Smooth muscle cell (in vitro differentiated cells): ENCODE measurements around the gene ADAMTS6. TPM values are rescaled to one million over a fixed set of nuclear protein-coding genes. Genes with fewer than 3 reads are reported as not detected.

Source experiments
- DNase-seq: peaks from one replicate; lab custom pipeline; 2025; ENCODE audit not compliant: unreplicated experiment; lab: John Stamatoyannopoulos, UW
- H2AFZ ChIP-seq: fragments of 200-600 bp; sonication (generic); 2 replicates; pipeline ENCODE4 v1.6.0; 2016; ENCODE audit warnings: antibody characterized with exemption, low read depth, mild to moderate bottlenecking
- H3F3A ChIP-seq: fragments of 200-600 bp; sonication (generic); 2 replicates; pipeline ENCODE4 v1.6.0; 2017; ENCODE audit warnings: antibody characterized with exemption, low read depth
- H3K27ac ChIP-seq: fragments of 200-600 bp; sonication (generic); 2 replicates; pipeline ENCODE4 v1.5.1; 2016; ENCODE audit warnings: low read depth, mild to moderate bottlenecking
- H3K27me3 ChIP-seq: fragments of 200-600 bp; sonication (generic); 2 replicates; pipeline ENCODE4 v1.6.1; 2016; ENCODE audit warnings: low read depth, mild to moderate bottlenecking
- H3K36me3 ChIP-seq: fragments of 200-600 bp; sonication (generic); 2 replicates; pipeline ENCODE4 v1.5.1; 2016; ENCODE audit warnings: low read depth
- H3K4me1 ChIP-seq: fragments of 200-600 bp; sonication (generic); 2 replicates; pipeline ENCODE4 v1.5.1; 2016; ENCODE audit warnings: low read depth
- H3K4me2 ChIP-seq: fragments of 200-600 bp; sonication (generic); 2 replicates; pipeline ENCODE4 v1.6.0; 2016; ENCODE audit warnings: mild to moderate bottlenecking
- H3K4me3 ChIP-seq: fragments of 200-600 bp; sonication (generic); 2 replicates; pipeline ENCODE4 v1.5.1; 2016; ENCODE audit warnings: mild to moderate bottlenecking
- H3K79me2 ChIP-seq: fragments of 200-600 bp; sonication (generic); 2 replicates; pipeline ENCODE4 v1.6.0; 2016; ENCODE audit warnings: low read depth, mild to moderate bottlenecking
- H3K9ac ChIP-seq: fragments of 200-600 bp; sonication (generic); 2 replicates; pipeline ENCODE4 v1.6.0; 2016; ENCODE audit warnings: low read depth
- H3K9me3 ChIP-seq: fragments of 200-600 bp; sonication (generic); replicated peaks from 2 replicates; pipeline ENCODE4 v1.5.1; 2016; ENCODE audit warnings: low read depth
- H4K20me1 ChIP-seq: fragments of 200-600 bp; sonication (generic); 2 replicates; pipeline ENCODE4 v1.6.0; 2016; ENCODE audit warnings: low read depth
- CTCF ChIP-seq: fragments of 200-600 bp; sonication (generic); IDR thresholded peaks from 2 replicates; pipeline ENCODE4 v1.5.1; 2017; ENCODE audit warnings: borderline replicate concordance, mild to moderate bottlenecking, antibody characterized with exemption; ENCODE audit not compliant: insufficient read depth, poor library complexity, severe bottlenecking
- WGBS: methylation state at CpG from one replicate; pipeline ENCODE4 v1.1.7; 2016; ENCODE audit warnings: low lambda C conversion rate; 5-methylcytosine and 5-hydroxymethylcytosine counted together
- polyA plus RNA-seq: library from polyadenylated mRNA; unstranded; fragments of >200 nt; fragmentation: Nextera tagmentation; extraction: Ambion mirVana; gene quantifications from 2 replicates; pipeline ENCODE4 v1.2.1, GENCODE V29; 2016
- total RNA-seq: library from RNA; depleted of rRNA; stranded (reverse); fragments of >200 nt; gene quantifications from 2 replicates; pipeline ENCODE4 v1.2.3, GENCODE V29; 2014

ADAMTS6 gene
- total and polyA plus RNA-seq, 2 experiments from 2014 or later: 5.9 to 111 TPM

- Histone ChIP-seq H3K4me3 (no peak overlapping the region), H3K4me2 (no peak overlapping the region), H3K36me3 (no peaks in the 10 kb centered on the region), H3F3A (no peaks in the 10 kb centered on the region), H3K79me2 (peaks cover 37% of the 10 kb centered on the region), H4K20me1 (peaks cover 25% of the 10 kb centered on the region), H3K9ac (no peak overlapping the region), H2AFZ (no peak overlapping the region), H3K9me3 (no peaks in the 10 kb centered on the region), H3K27me3 (no peaks in the 10 kb centered on the region), H3K27ac (no peak overlapping the region), H3K4me1 (no peaks in the 10 kb centered on the region)
- no peak for DNase-seq
- no peak for TF ChIP-seq CTCF
- WGBS: 89% methylated on average over 1 of the region's 1 CpG
Observed at GRCh38 chr5:65355301-65355700, 126.4 kb downstream of the ADAMTS6 start.

GRCh38 chr5:65341835-65342234 lies 139.9 kb downstream of the ADAMTS6 start:
- TF ChIP-seq CTCF: no peak
- Histone ChIP-seq H3K27me3 (no peaks in the 10 kb centered on the region), H3F3A (no peaks in the 10 kb centered on the region), H3K27ac (no peak overlapping the region), H3K4me2 (no peak overlapping the region), H3K4me3 (no peak overlapping the region), H4K20me1 (peaks cover 9% of the 10 kb centered on the region), H3K9me3 (peaks cover 21% of the 10 kb centered on the region), H2AFZ (no peak overlapping the region), H3K4me1 (no peaks in the 10 kb centered on the region), H3K9ac (no peak overlapping the region), H3K79me2 (peaks cover 85% of the 10 kb centered on the region), H3K36me3 (peaks cover 9% of the 10 kb centered on the region)
- no peak for DNase-seq

DNA sequence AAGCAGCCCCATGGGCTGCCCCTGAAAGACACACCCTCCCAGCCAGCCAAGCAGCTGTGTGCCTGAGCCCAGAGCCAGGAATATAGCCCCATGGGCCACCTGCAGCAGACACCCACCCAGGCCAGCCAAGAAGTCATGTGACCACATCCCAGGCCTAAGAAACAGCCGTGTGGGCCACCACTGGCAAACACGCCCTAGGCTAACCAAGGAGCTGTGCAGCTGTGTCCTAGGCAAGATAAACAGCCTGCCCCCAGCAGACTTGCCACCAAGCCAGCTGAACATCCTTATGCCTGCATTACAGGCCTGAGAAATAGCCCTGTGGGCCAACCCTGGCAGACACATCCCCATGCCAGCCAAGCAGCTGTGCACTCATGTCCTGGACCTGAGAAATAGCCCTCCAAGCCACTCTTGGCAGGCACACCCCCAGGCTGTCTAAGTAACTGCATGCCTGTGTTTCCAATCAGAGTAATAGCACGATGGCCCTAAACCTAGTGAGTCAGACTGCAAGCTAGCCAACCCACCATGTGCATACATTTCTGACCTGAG lies 143.0 kb downstream of the ADAMTS6 start:
- Histone ChIP-seq H3K27me3 (no peaks in the 10 kb centered on the region), H3K79me2 (peaks cover 64% of the 10 kb centered on the region), H3K36me3 (peaks cover 9% of the 10 kb centered on the region), H3K9ac (no peak overlapping the region), H3K9me3 (peaks cover 21% of the 10 kb centered on the region), H4K20me1 (peaks cover 9% of the 10 kb centered on the region), H2AFZ (no peak overlapping the region), H3K27ac (no peak overlapping the region), H3K4me1 (no peaks in the 10 kb centered on the region), H3K4me3 (no peak overlapping the region), H3F3A (no peaks in the 10 kb centered on the region), H3K4me2 (no peak overlapping the region)
- TF ChIP-seq CTCF: no peak
- DNase-seq: no peak
- WGBS: 92% methylated on average over 3 of the region's 3 CpGs

- Histone ChIP-seq H3K4me3 (no peak overlapping the region), H2AFZ (no peak overlapping the region), H3K27me3 (no peaks in the 10 kb centered on the region), H3K27ac (no peak overlapping the region), H3K9ac (no peak overlapping the region), H3K36me3 (no peaks in the 10 kb centered on the region), H3K4me1 (no peaks in the 10 kb centered on the region), H4K20me1 (peaks cover 7% of the 10 kb centered on the region), H3K79me2 (peaks cover 20% of the 10 kb centered on the region), H3K9me3 (peaks cover under 1% of the 10 kb centered on the region), H3K4me2 (no peak overlapping the region), H3F3A (no peaks in the 10 kb centered on the region)
- TF ChIP-seq CTCF: no peak
- no peak for DNase-seq
- WGBS: 88% methylated on average over 4 of the region's 4 CpGs
Observed at GRCh38 chr5:65334077-65334476, 147.6 kb downstream of the ADAMTS6 start.
